PFSK-1 (cell line): ENCODE measurements around the gene PHACTR1.

Experiments used
- FOXP2 ChIP-seq: optimal IDR thresholded peaks from 2 replicates; pipeline ENCODE3; 2011; ENCODE audit warnings: borderline replicate concordance, control low read depth, inconsistent platforms; ENCODE audit not compliant: insufficient read depth; ENCODE audit errors: extremely low read length, extremely low read depth
- POLR2AphosphoS5 ChIP-seq: IDR thresholded peaks from 2 replicates; pipeline ENCODE4 v1.6.1; 2012; ENCODE audit warnings: low read depth, mild to moderate bottlenecking, control low read depth, low read length, moderate library complexity
- REST ChIP-seq, 2 experiments: IDR thresholded peaks; 2 replicates each; pipeline versions ENCODE4 v1.6.1 to v1.8.0; 2011 to 2012; ENCODE audit warnings: low read depth in 2 of 2, low read length in 2 of 2, control low read depth in 1 of 2, inconsistent platforms in 1 of 2, mild to moderate bottlenecking in 1 of 2, moderate library complexity in 1 of 2; ENCODE audit not compliant: insufficient read depth in 1 of 2
- SIN3A ChIP-seq: IDR thresholded peaks from 2 replicates; pipeline ENCODE4 v1.6.1; 2012; ENCODE audit warnings: mild to moderate bottlenecking, low read length, moderate library complexity, borderline replicate concordance; ENCODE audit not compliant: insufficient read depth
- TAF1 ChIP-seq: IDR thresholded peaks from 2 replicates; pipeline ENCODE4 v1.6.1; 2012; ENCODE audit warnings: low read length, control low read depth, borderline replicate concordance; ENCODE audit not compliant: insufficient read depth

Gene PHACTR1

GRCh38 chr6:13304580-13305260, 588.2 kb downstream of the PHACTR1 start:
- TF ChIP-seq FOXP2 (no peak), REST (IDR thresholded peaks at IDR 0.05; ENCODE audit: insufficient read depth in 1 of 2, low read depth in 2 of 2, low read length in 2 of 2) (no peak), TAF1 (no peak)

GRCh38 chr6:13305288-13305687, 588.7 kb downstream of the PHACTR1 start:
- TF ChIP-seq SIN3A (no peak), FOXP2 (no peak), POLR2AphosphoS5 (no peak), REST (IDR thresholded peaks at IDR 0.05; ENCODE audit: insufficient read depth in 1 of 2, low read depth in 2 of 2, low read length in 2 of 2) (no peak), TAF1 (no peak)

- TF ChIP-seq SIN3A: no peak
- no peak for TF ChIP-seq REST (IDR thresholded peaks at IDR 0.05; ENCODE audit: insufficient read depth in 1 of 2, low read depth in 2 of 2, low read length in 2 of 2)
- no peak for TF ChIP-seq TAF1
- TF ChIP-seq POLR2AphosphoS5: no peak
- no peak for TF ChIP-seq FOXP2
These were observed 589.2 kb downstream of the PHACTR1 start for GRCh38 chr6:13305791-13306190.

GRCh38 chr6:13307508-13307995, 591.0 kb downstream of the PHACTR1 start:
- TF ChIP-seq FOXP2 (no peak), REST (IDR thresholded peaks at IDR 0.05; ENCODE audit: insufficient read depth in 1 of 2, low read depth in 2 of 2, low read length in 2 of 2) (no peak), SIN3A (no peak), TAF1 (no peak), POLR2AphosphoS5 (no peak)

- TF ChIP-seq REST (IDR thresholded peaks at IDR 0.05; ENCODE audit: insufficient read depth in 1 of 2, low read depth in 2 of 2, low read length in 2 of 2): no peak
- no peak for TF ChIP-seq TAF1
- no peak for TF ChIP-seq POLR2AphosphoS5
- TF ChIP-seq FOXP2: no peak
- TF ChIP-seq SIN3A: no peak
These were observed 591.8 kb downstream of the PHACTR1 start for GRCh38 chr6:13308332-13308731.
